ENCODE results near the gene LMF1.

The LMF1 gene

DNA sequence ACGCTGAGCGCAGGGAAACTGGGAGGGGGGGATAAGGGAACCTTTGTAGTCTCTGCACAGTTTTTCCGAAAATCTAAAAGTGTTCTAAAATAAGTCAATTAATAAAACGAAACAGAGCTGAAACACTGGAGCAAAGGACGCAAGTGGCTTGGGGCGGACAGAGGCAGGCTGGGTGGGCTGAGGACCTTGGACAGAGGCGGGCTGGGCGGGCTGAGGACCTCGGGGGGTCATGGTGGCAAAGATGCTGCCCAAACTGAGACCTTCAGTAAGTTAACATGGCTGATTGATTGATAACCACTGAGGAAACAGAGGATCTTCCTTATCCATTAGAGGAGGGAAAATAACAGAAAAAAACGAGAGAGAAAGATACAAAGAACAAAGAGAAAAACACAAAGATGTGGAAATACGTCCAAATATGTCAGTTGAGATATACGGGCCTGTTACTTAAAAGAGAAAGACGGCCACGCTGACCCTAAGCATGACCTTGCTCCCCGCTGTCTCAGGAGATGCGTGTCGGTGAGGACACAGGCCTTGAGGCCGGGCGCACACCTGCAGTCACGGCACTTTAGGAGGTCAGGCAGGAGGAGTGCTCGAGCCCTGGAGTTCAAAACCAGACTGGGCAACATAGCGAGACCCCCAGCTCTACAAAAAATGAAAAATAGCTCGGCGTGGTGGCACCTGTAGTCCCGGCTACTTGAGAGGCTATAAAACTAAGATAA lies 94.1 kb downstream of the LMF1 start:
- H3K4me2 ChIP-seq (ENCODE audit: low read length) = no peak overlapping the region
- no peaks in the 10 kb centered on the region for H3K27me3 ChIP-seq (ENCODE audit: control insufficient read depth, low read length)
- H3K4me1 ChIP-seq (ENCODE audit: control insufficient read depth, low read length) = no peaks in the 10 kb centered on the region
- no peaks in the 10 kb centered on the region for H3F3A ChIP-seq (ENCODE audit: control insufficient read depth, insufficient read depth)
- no peaks in the 10 kb centered on the region for H3K79me2 ChIP-seq (ENCODE audit: control insufficient read depth, low read length)
- no peaks in the 10 kb centered on the region for H3K9me3 ChIP-seq (ENCODE audit: control insufficient read depth, insufficient read depth, low read length)
- H3K36me3 ChIP-seq (ENCODE audit: control insufficient read depth, low read length) = no peaks in the 10 kb centered on the region
- H3K4me3 ChIP-seq (ENCODE audit: low read length) = no peak overlapping the region
- H3K27ac ChIP-seq (ENCODE audit: low read depth, low read length) = no peak overlapping the region
- H4K20me1 ChIP-seq (ENCODE audit: control insufficient read depth, insufficient read depth, low read depth, low read length) = no peaks in the 10 kb centered on the region
- TF ChIP-seq, protein P1, sequence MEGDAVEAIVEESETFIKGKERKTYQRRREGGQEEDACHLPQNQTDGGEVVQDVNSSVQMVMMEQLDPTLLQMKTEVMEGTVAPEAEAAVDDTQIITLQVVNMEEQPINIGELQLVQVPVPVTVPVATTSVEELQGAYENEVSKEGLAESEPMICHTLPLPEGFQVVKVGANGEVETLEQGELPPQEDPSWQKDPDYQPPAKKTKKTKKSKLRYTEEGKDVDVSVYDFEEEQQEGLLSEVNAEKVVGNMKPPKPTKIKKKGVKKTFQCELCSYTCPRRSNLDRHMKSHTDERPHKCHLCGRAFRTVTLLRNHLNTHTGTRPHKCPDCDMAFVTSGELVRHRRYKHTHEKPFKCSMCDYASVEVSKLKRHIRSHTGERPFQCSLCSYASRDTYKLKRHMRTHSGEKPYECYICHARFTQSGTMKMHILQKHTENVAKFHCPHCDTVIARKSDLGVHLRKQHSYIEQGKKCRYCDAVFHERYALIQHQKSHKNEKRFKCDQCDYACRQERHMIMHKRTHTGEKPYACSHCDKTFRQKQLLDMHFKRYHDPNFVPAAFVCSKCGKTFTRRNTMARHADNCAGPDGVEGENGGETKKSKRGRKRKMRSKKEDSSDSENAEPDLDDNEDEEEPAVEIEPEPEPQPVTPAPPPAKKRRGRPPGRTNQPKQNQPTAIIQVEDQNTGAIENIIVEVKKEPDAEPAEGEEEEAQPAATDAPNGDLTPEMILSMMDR (IDR thresholded peaks at IDR 0.05; ENCODE audit: low read depth, low read length, poor library complexity, severe bottlenecking) = no peak
- no peak for TF ChIP-seq EZH2phosphoT487 (IDR thresholded peaks at IDR 0.05; ENCODE audit: borderline replicate concordance, low read length)
- H3K9me2 ChIP-seq (replicated peaks; ENCODE audit: control insufficient read depth, low read length) = no peaks in the 10 kb centered on the region

DNA sequence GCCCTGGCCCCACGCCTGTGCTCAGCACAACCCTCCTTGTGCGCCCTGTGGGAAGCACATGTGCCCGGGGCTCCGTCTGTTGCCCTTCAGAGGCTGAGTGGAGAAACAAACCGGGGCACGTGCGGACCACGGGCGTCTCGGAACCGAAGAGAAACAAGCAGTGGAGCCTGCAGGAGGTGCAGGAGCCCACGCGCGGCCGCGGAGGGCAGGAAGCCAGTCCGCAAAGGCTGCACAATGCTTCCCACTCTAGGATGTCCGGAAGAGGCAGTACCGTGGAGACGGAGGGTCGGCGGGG lies 94.8 kb downstream of the LMF1 start:
- Histone ChIP-seq H3K27me3 (ENCODE audit: control insufficient read depth, low read length) (no peaks in the 10 kb centered on the region), H3K4me2 (ENCODE audit: low read length) (no peak overlapping the region), H3K9me3 (ENCODE audit: control insufficient read depth, insufficient read depth, low read length) (no peaks in the 10 kb centered on the region), H3K4me3 (ENCODE audit: low read length) (no peak overlapping the region), H3K4me1 (ENCODE audit: control insufficient read depth, low read length) (no peaks in the 10 kb centered on the region), H3K9me2 (replicated peaks; ENCODE audit: control insufficient read depth, low read length) (no peaks in the 10 kb centered on the region), H4K20me1 (ENCODE audit: control insufficient read depth, insufficient read depth, low read depth, low read length) (no peaks in the 10 kb centered on the region), H3K27ac (ENCODE audit: low read depth, low read length) (no peak overlapping the region), H3F3A (ENCODE audit: control insufficient read depth, insufficient read depth) (no peaks in the 10 kb centered on the region), H3K79me2 (ENCODE audit: control insufficient read depth, low read length) (no peaks in the 10 kb centered on the region), H3K36me3 (ENCODE audit: control insufficient read depth, low read length) (no peaks in the 10 kb centered on the region)
- TF ChIP-seq, protein P1 (IDR thresholded peaks at IDR 0.05; ENCODE audit: low read depth, low read length, poor library complexity, severe bottlenecking) = no peak
- no peak for TF ChIP-seq EZH2phosphoT487 (IDR thresholded peaks at IDR 0.05; ENCODE audit: borderline replicate concordance, low read length)

DNA sequence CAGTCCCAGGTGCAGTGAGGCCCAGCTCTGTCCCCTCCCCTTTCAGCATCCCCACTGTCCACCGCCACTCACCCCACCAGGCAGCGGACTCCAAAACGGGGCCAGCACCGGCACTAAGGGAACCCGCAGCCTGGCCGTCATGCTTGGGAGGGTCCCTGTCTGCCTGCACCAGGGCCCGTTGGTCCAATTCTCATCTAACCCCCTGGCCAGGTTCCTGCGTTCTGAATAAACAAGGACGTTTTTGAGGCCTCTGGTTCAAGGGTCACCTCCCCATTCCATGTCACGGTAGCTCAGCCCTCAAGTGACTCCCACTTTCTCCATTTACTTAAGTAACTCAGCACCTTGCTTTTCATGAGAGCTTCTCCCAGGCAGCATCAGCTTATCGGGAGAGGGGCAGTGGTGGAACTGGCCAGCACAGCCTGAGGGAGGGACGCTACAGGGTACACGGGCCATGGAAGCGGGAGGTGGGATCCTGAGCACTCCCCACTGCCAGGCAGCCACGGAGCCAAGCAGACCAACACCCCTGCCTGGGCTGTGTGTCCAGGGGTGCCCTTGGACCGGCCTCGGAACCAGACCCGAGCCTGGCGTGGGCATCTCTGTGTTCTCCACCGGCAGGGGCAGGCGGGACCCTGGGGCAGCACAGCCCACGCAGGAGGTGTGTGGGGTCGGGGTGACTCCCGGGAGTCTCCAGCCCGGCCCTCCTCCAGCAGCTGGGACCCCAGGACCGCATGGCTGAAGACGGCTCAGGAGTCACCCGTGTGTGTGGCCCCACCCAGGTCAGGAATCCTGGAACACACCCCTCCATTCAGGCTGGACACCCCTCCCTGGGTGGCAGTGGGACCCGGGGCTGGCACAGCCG lies 95.4 kb downstream of the LMF1 start:
- no peaks in the 10 kb centered on the region for H3K9me3 ChIP-seq (ENCODE audit: control insufficient read depth, insufficient read depth, low read length)
- H4K20me1 ChIP-seq (ENCODE audit: control insufficient read depth, insufficient read depth, low read depth, low read length) = no peaks in the 10 kb centered on the region
- H3K36me3 ChIP-seq (ENCODE audit: control insufficient read depth, low read length) = no peaks in the 10 kb centered on the region
- no peak overlapping the region for H3K27ac ChIP-seq (ENCODE audit: low read depth, low read length)
- H3F3A ChIP-seq (ENCODE audit: control insufficient read depth, insufficient read depth) = no peaks in the 10 kb centered on the region
- no peaks in the 10 kb centered on the region for H3K4me1 ChIP-seq (ENCODE audit: control insufficient read depth, low read length)
- H3K4me2 ChIP-seq (ENCODE audit: low read length) = no peak overlapping the region
- H3K79me2 ChIP-seq (ENCODE audit: control insufficient read depth, low read length) = no peaks in the 10 kb centered on the region
- H3K27me3 ChIP-seq (ENCODE audit: control insufficient read depth, low read length) = no peaks in the 10 kb centered on the region
- H3K4me3 ChIP-seq (ENCODE audit: low read length) = no peak overlapping the region
- TF ChIP-seq EZH2phosphoT487 (IDR thresholded peaks at IDR 0.05; ENCODE audit: borderline replicate concordance, low read length) = no peak
- TF ChIP-seq, protein P1 (IDR thresholded peaks at IDR 0.05; ENCODE audit: low read depth, low read length, poor library complexity, severe bottlenecking) = no peak
- no peaks in the 10 kb centered on the region for H3K9me2 ChIP-seq (replicated peaks; ENCODE audit: control insufficient read depth, low read length)

Data from DOHH2 (cell line).